Erythroblast (primary cell): Measurements from ENCODE around the gene SCFD1.

Experiments
- GATA1 ChIP-seq: IDR thresholded peaks from 2 replicates; pipeline ENCODE4 v1.6.1; 2011; ENCODE audit warnings: low read depth, mild to moderate bottlenecking, control low read depth, low read length, moderate library complexity
- POLR2A ChIP-seq: IDR thresholded peaks from 2 replicates; pipeline ENCODE4 v1.6.1; 2011; ENCODE audit warnings: mild to moderate bottlenecking, low read length

DNA sequence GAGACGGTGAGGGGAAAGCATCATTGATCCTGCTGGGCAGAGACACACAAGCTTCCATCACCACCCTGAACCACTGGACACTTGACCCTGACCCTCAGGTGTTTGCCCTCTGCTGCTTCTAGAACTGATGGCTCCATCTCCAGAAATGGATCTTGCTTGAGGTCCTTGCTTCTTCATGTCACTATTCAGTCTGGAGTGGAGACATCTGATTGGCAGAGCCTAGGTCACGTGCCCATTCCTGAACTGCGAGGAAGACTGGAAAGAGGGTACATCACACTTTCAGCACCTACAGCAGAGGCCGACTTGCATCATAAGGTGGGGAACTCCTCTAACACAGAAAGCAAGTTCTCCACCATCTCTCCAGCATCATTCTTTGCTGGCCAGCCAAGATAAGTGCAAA lies 145.5 kb downstream of the SCFD1 start:
- TF ChIP-seq POLR2A (no peak), GATA1 (no peak)
